ENCODE results near the gene PRDM5. TPM values are rescaled to one million over a fixed set of nuclear protein-coding genes. Genes with fewer than 3 reads are reported as not detected.

PRDM5 gene
- total and polyA plus RNA-seq, 2 of the 13 experiments (the other 11 are each of a cell fraction or from before 2014, with no cell fraction given) = not detected

DNA sequence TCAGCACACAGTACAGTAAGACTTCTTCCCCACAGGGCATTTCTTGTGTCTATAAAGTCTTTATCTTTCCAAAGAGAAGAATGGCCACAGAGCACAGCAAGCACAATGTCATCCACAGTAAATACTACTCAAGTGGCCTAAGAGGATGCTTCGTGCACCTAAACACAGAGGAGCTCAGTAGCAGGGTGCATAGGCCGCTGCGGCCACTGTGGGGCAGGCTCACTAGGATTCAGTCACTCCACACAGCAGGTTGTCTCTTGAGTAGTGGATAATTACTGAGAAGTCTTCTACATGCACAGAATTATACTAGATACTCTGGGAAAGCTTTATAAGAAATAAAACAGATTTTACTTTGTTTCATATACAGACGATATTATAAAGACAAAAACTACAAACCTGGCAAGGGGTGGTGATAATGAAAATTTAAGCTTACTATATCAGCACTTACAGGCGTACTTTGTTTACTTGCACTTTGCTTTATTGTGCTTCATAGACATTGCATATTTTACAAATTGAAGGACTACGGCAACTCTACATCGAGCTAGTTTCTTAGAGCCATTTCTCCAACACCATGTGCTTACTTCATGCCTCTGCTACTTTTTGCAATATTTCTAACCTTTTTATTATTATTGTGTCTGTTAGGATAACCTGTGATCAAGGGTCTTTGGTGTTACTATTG lies 78.5 kb downstream of the PRDM5 start (continued):
- TF ChIP-seq, protein P1, sequence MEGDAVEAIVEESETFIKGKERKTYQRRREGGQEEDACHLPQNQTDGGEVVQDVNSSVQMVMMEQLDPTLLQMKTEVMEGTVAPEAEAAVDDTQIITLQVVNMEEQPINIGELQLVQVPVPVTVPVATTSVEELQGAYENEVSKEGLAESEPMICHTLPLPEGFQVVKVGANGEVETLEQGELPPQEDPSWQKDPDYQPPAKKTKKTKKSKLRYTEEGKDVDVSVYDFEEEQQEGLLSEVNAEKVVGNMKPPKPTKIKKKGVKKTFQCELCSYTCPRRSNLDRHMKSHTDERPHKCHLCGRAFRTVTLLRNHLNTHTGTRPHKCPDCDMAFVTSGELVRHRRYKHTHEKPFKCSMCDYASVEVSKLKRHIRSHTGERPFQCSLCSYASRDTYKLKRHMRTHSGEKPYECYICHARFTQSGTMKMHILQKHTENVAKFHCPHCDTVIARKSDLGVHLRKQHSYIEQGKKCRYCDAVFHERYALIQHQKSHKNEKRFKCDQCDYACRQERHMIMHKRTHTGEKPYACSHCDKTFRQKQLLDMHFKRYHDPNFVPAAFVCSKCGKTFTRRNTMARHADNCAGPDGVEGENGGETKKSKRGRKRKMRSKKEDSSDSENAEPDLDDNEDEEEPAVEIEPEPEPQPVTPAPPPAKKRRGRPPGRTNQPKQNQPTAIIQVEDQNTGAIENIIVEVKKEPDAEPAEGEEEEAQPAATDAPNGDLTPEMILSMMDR (CRISPR knock-in tag; IDR thresholded peaks at IDR 0.05) = peak; percentile 27
- TF ChIP-seq, protein P2, sequence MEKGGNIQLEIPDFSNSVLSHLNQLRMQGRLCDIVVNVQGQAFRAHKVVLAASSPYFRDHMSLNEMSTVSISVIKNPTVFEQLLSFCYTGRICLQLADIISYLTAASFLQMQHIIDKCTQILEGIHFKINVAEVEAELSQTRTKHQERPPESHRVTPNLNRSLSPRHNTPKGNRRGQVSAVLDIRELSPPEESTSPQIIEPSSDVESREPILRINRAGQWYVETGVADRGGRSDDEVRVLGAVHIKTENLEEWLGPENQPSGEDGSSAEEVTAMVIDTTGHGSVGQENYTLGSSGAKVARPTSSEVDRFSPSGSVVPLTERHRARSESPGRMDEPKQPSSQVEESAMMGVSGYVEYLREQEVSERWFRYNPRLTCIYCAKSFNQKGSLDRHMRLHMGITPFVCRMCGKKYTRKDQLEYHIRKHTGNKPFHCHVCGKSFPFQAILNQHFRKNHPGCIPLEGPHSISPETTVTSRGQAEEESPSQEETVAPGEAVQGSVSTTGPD (CRISPR knock-in tag; IDR thresholded peaks at IDR 0.05) = no peak
- TF ChIP-seq ZBTB38 (CRISPR knock-in tag; IDR thresholded peaks at IDR 0.05) = no peak
- TF ChIP-seq, protein P3, sequence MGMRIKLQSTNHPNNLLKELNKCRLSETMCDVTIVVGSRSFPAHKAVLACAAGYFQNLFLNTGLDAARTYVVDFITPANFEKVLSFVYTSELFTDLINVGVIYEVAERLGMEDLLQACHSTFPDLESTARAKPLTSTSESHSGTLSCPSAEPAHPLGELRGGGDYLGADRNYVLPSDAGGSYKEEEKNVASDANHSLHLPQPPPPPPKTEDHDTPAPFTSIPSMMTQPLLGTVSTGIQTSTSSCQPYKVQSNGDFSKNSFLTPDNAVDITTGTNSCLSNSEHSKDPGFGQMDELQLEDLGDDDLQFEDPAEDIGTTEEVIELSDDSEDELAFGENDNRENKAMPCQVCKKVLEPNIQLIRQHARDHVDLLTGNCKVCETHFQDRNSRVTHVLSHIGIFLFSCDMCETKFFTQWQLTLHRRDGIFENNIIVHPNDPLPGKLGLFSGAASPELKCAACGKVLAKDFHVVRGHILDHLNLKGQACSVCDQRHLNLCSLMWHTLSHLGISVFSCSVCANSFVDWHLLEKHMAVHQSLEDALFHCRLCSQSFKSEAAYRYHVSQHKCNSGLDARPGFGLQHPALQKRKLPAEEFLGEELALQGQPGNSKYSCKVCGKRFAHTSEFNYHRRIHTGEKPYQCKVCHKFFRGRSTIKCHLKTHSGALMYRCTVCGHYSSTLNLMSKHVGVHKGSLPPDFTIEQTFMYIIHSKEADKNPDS (CRISPR knock-in tag; IDR thresholded peaks at IDR 0.05) = no peak

DNA sequence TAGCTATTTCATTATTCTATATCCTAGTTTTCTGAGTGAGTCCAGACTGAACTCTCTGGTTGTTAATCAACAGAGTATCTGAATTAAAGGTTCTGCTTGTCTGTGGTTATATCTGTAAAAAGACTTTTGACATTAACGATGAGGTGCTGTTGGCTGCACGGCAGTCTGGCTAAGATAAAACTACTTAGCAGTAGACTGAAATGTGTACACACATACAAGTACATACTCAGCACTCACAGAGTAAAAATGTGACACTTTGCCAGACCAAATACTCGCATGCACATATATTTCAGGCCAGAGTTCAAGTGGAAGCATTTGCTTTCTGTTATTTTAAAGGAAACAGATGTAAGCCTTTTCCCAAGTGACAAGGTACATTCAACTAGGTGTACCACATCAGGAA lies 80.5 kb downstream of the PRDM5 start:
- Histone ChIP-seq H3K27me3 (ENCODE audit: control insufficient read depth in 1 of 2, insufficient read depth in 2 of 2, low read length in 2 of 2) (no peaks in the 10 kb centered on the region), H4K20me1 (ENCODE audit: insufficient read depth, low read length) (no peaks in the 10 kb centered on the region), H3K9ac (ENCODE audit: insufficient read depth, low read depth, low read length) (no peak overlapping the region), H3K36me3 (replicated peaks in 1 of 2; ENCODE audit: control insufficient read depth in 1 of 2, insufficient read depth in 2 of 2, low read length in 2 of 2) (no peaks in the 10 kb centered on the region), H3K4me1 (ENCODE audit: insufficient read depth, low read length) (no peaks in the 10 kb centered on the region), H3K79me2 (ENCODE audit: insufficient read depth, low read length) (no peaks in the 10 kb centered on the region), H2AFZ (ENCODE audit: low read length) (no peak overlapping the region), H3K4me2 (ENCODE audit: low read depth, low read length) (no peak overlapping the region), H3K9me3 (ENCODE audit: low read length) (no peaks in the 10 kb centered on the region), H3K27ac (ENCODE audit: extremely low read length, insufficient read depth, low read length) (no peak overlapping the region), H3K4me3 (replicated peaks in 1 of 3; ENCODE audit: insufficient read depth in 1 of 3, low read depth in 2 of 3, low read length in 3 of 3) (no peak overlapping the region)
- WGBS (ENCODE audit: low lambda C conversion rate) = 0% methylated on average over 3 of the region's 3 CpGs
- BruUV-seq (replicated peaks) = no TSS peak
- ChIA-PET POLR2A (no interaction called here), CTCF (ENCODE audit: low intra/inter-chr PET ratio, low total read pairs) (no interaction called here)
- FAIRE-seq = no peak
- ATAC-seq = no peak
- no peak for DNase-seq (ENCODE audit: low spot score)
- intact Hi-C loops (cut with micrococcal nuclease; ENCODE audit: unreplicated experiment) (no loop called here), in situ Hi-C loops (cut with HindIII; ENCODE audit: extremely low pct_ligation_motif_present, low pct_unique_long_range_greater_than_20kb) (no loop called here)
- TF ChIP-seq MLLT10 (CRISPR knock-in tag; IDR thresholded peaks at IDR 0.05) (no peak), CEBPG (CRISPR knock-in tag; IDR thresholded peaks at IDR 0.05) (no peak), ZKSCAN1 (IDR thresholded peaks at IDR 0.05; ENCODE audit: low read length) (no peak), EED (CRISPR knock-in tag; IDR thresholded peaks at IDR 0.05) (no peak), ZNF619 (CRISPR knock-in tag; IDR thresholded peaks at IDR 0.05) (no peak), ZNF678 (CRISPR knock-in tag; IDR thresholded peaks at IDR 0.05) (no peak)
- TF ChIP-seq, protein P4, sequence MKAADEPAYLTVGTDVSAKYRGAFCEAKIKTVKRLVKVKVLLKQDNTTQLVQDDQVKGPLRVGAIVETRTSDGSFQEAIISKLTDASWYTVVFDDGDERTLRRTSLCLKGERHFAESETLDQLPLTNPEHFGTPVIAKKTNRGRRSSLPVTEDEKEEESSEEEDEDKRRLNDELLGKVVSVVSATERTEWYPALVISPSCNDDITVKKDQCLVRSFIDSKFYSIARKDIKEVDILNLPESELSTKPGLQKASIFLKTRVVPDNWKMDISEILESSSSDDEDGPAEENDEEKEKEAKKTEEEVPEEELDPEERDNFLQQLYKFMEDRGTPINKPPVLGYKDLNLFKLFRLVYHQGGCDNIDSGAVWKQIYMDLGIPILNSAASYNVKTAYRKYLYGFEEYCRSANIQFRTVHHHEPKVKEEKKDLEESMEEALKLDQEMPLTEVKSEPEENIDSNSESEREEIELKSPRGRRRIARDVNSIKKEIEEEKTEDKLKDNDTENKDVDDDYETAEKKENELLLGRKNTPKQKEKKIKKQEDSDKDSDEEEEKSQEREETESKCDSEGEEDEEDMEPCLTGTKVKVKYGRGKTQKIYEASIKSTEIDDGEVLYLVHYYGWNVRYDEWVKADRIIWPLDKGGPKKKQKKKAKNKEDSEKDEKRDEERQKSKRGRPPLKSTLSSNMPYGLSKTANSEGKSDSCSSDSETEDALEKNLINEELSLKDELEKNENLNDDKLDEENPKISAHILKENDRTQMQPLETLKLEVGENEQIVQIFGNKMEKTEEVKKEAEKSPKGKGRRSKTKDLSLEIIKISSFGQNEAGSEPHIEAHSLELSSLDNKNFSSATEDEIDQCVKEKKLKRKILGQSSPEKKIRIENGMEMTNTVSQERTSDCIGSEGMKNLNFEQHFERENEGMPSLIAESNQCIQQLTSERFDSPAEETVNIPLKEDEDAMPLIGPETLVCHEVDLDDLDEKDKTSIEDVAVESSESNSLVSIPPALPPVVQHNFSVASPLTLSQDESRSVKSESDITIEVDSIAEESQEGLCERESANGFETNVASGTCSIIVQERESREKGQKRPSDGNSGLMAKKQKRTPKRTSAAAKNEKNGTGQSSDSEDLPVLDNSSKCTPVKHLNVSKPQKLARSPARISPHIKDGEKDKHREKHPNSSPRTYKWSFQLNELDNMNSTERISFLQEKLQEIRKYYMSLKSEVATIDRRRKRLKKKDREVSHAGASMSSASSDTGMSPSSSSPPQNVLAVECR (CRISPR knock-in tag; IDR thresholded peaks at IDR 0.05; ENCODE audit: borderline replicate concordance) = no peak
- TF ChIP-seq, protein P5, sequence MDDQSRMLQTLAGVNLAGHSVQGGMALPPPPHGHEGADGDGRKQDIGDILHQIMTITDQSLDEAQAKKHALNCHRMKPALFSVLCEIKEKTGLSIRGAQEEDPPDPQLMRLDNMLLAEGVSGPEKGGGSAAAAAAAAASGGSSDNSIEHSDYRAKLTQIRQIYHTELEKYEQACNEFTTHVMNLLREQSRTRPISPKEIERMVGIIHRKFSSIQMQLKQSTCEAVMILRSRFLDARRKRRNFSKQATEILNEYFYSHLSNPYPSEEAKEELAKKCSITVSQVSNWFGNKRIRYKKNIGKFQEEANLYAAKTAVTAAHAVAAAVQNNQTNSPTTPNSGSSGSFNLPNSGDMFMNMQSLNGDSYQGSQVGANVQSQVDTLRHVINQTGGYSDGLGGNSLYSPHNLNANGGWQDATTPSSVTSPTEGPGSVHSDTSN (CRISPR knock-in tag; IDR thresholded peaks at IDR 0.05; ENCODE audit: borderline replicate concordance) = no peak
